ENCODE results near the gene SLC2A5.

GRCh38 chr1:9111357-9111691, 41.9 kb upstream of the SLC2A5 start:
- TF ChIP-seq KDM1A (IDR thresholded peaks at IDR 0.05) (no peak), NFYB (IDR thresholded peaks at IDR 0.05; ENCODE audit: extremely low read depth, insufficient read length) (no peak), NFXL1 (CRISPR knock-in tag; IDR thresholded peaks at IDR 0.05) (no peak), EZH2 (IDR thresholded peaks at IDR 0.05; ENCODE audit: borderline replicate concordance, low read depth, low read length) (no peak)
